ENCODE data around the gene TDP1.

GRCh38 chr14:90017371-90017770 lies 61.6 kb downstream of the TDP1 start:
- TF ChIP-seq, protein P1, sequence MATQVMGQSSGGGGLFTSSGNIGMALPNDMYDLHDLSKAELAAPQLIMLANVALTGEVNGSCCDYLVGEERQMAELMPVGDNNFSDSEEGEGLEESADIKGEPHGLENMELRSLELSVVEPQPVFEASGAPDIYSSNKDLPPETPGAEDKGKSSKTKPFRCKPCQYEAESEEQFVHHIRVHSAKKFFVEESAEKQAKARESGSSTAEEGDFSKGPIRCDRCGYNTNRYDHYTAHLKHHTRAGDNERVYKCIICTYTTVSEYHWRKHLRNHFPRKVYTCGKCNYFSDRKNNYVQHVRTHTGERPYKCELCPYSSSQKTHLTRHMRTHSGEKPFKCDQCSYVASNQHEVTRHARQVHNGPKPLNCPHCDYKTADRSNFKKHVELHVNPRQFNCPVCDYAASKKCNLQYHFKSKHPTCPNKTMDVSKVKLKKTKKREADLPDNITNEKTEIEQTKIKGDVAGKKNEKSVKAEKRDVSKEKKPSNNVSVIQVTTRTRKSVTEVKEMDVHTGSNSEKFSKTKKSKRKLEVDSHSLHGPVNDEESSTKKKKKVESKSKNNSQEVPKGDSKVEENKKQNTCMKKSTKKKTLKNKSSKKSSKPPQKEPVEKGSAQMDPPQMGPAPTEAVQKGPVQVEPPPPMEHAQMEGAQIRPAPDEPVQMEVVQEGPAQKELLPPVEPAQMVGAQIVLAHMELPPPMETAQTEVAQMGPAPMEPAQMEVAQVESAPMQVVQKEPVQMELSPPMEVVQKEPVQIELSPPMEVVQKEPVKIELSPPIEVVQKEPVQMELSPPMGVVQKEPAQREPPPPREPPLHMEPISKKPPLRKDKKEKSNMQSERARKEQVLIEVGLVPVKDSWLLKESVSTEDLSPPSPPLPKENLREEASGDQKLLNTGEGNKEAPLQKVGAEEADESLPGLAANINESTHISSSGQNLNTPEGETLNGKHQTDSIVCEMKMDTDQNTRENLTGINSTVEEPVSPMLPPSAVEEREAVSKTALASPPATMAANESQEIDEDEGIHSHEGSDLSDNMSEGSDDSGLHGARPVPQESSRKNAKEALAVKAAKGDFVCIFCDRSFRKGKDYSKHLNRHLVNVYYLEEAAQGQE (IDR thresholded peaks at IDR 0.05): no peak
- TF ChIP-seq CTCF (IDR thresholded peaks at IDR 0.05; ENCODE audit: low read depth, low read length, missing input control) (no peak), GABPA (IDR thresholded peaks at IDR 0.05 in 1 of 2, conservative IDR thresholded peaks at IDR 0.05 in 1 of 2) (no peak), MAX (IDR thresholded peaks at IDR 0.05) (no peak), YY1 (IDR thresholded peaks at IDR 0.05) (no peak), FOXA2 (IDR thresholded peaks at IDR 0.05) (no peak), FOXA1 (IDR thresholded peaks at IDR 0.05) (no peak), RAD21 (IDR thresholded peaks at IDR 0.05) (no peak)
- TF ChIP-seq, protein P2, sequence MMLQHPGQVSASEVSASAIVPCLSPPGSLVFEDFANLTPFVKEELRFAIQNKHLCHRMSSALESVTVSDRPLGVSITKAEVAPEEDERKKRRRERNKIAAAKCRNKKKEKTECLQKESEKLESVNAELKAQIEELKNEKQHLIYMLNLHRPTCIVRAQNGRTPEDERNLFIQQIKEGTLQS (IDR thresholded peaks at IDR 0.05): no peak
